Activated T-helper 17 cell treated with anti-CD3 and anti-CD28 coated beads, Interleukin-2, amount 50 U/mL, for 72 hours (primary cell): ENCODE data around the gene TMEM272. TPM values are rescaled to one million over a fixed set of nuclear protein-coding genes. Genes with fewer than 3 reads are reported as not detected.

Experiments used
- ATAC-seq: fragments of 150-1000 bp; cut with Tn5 transposase; replicated peaks from 2 replicates; pipeline ENCODE4 v1.10.0; 2021; ENCODE audit warnings: mild to moderate bottlenecking, moderate library complexity
- H3K27ac Mint-ChIP-seq: one replicate; pipeline ENCODE4 v1.8.0; 2022; ENCODE audit warnings: mixed read lengths
- H3K27me3 Mint-ChIP-seq: one replicate; pipeline ENCODE4 v1.8.0; 2022; ENCODE audit warnings: mixed read lengths
- H3K36me3 Mint-ChIP-seq: one replicate; pipeline ENCODE4 v1.8.0; 2022; ENCODE audit warnings: low read depth, mild to moderate bottlenecking, mixed read lengths
- H3K4me1 Mint-ChIP-seq: one replicate; pipeline ENCODE4 v1.8.0; 2022; ENCODE audit warnings: mixed read lengths
- H3K4me3 Mint-ChIP-seq: one replicate; pipeline ENCODE4 v1.8.0; 2022; ENCODE audit warnings: mild to moderate bottlenecking, mixed read lengths
- H3K9me3 Mint-ChIP-seq: one replicate; pipeline ENCODE4 v1.8.0; 2022; ENCODE audit warnings: mixed read lengths
- total RNA-seq, 2 donors: library from RNA; stranded (reverse); gene quantifications; one replicate each; pipeline ENCODE4 v1.2.3, GENCODE V29; 2022

Gene TMEM272
- total RNA-seq, 2 donors from 2014 or later: 0.16 to 0.17 TPM

GRCh38 chr13:51839711-51840540 is 5.1 kb downstream of the TMEM272 start:
- H3K4me1 Mint-ChIP-seq: peaks cover 22% of the 10 kb centered on the region
- ATAC-seq: no peak
- no peaks in the 10 kb centered on the region for H3K9me3 Mint-ChIP-seq
- no peak overlapping the region for H3K4me3 Mint-ChIP-seq
- no peaks in the 10 kb centered on the region for H3K36me3 Mint-ChIP-seq
- H3K27ac Mint-ChIP-seq: no peak overlapping the region
- no peaks in the 10 kb centered on the region for H3K27me3 Mint-ChIP-seq

- peaks cover 17% of the 10 kb centered on the region for H3K4me1 Mint-ChIP-seq
- peak overlapping the region; percentile 45 for H3K27ac Mint-ChIP-seq
- H3K9me3 Mint-ChIP-seq: no peaks in the 10 kb centered on the region
- H3K27me3 Mint-ChIP-seq: no peaks in the 10 kb centered on the region
- no peak overlapping the region for H3K4me3 Mint-ChIP-seq
- ATAC-seq: peak; percentile 86
- no peaks in the 10 kb centered on the region for H3K36me3 Mint-ChIP-seq
Observed at GRCh38 chr13:51838240-51838846, 6.6 kb downstream of the TMEM272 start.

GRCh38 chr13:51837016-51837415 is 8.0 kb downstream of the TMEM272 start:
- ATAC-seq: no peak
- peak overlapping the region; percentile 25 for H3K27ac Mint-ChIP-seq
- peaks cover 24% of the 10 kb centered on the region for H3K4me1 Mint-ChIP-seq
- no peaks in the 10 kb centered on the region for H3K36me3 Mint-ChIP-seq
- H3K27me3 Mint-ChIP-seq: no peaks in the 10 kb centered on the region
- H3K9me3 Mint-ChIP-seq: no peaks in the 10 kb centered on the region
- H3K4me3 Mint-ChIP-seq: no peak overlapping the region

GRCh38 chr13:51834581-51835171 is 10.3 kb downstream of the TMEM272 start:
- no peaks in the 10 kb centered on the region for H3K27me3 Mint-ChIP-seq
- ATAC-seq: no peak
- no peaks in the 10 kb centered on the region for H3K36me3 Mint-ChIP-seq
- no peak overlapping the region for H3K27ac Mint-ChIP-seq
- H3K4me3 Mint-ChIP-seq: no peak overlapping the region
- no peaks in the 10 kb centered on the region for H3K9me3 Mint-ChIP-seq
- peaks cover 24% of the 10 kb centered on the region for H3K4me1 Mint-ChIP-seq

GRCh38 chr13:51833980-51834379 is 11.0 kb downstream of the TMEM272 start:
- ATAC-seq: no peak
- no peaks in the 10 kb centered on the region for H3K9me3 Mint-ChIP-seq
- H3K36me3 Mint-ChIP-seq: no peaks in the 10 kb centered on the region
- H3K4me3 Mint-ChIP-seq: no peak overlapping the region
- no peaks in the 10 kb centered on the region for H3K27me3 Mint-ChIP-seq
- H3K4me1 Mint-ChIP-seq: peaks cover 24% of the 10 kb centered on the region
- H3K27ac Mint-ChIP-seq: no peak overlapping the region

GRCh38 chr13:51832471-51833152 is 12.4 kb downstream of the TMEM272 start:
- H3K27me3 Mint-ChIP-seq: no peaks in the 10 kb centered on the region
- peaks cover 18% of the 10 kb centered on the region for H3K4me1 Mint-ChIP-seq
- no peak overlapping the region for H3K4me3 Mint-ChIP-seq
- peak; percentile 98 for ATAC-seq
- H3K36me3 Mint-ChIP-seq: no peaks in the 10 kb centered on the region
- no peak overlapping the region for H3K27ac Mint-ChIP-seq
- H3K9me3 Mint-ChIP-seq: no peaks in the 10 kb centered on the region

- H3K36me3 Mint-ChIP-seq: no peaks in the 10 kb centered on the region
Observed at GRCh38 chr13:51831519-51831918, 13.5 kb downstream of the TMEM272 start.

GRCh38 chr13:51829568-51829899 is 15.4 kb downstream of the TMEM272 start:
- no peak for ATAC-seq

More at GRCh38 chr13:51831519-51831918, 13.5 kb downstream of the TMEM272 start:
- H3K27me3 Mint-ChIP-seq: no peaks in the 10 kb centered on the region
- no peak for ATAC-seq
- H3K4me3 Mint-ChIP-seq: no peak overlapping the region
- peaks cover 21% of the 10 kb centered on the region for H3K4me1 Mint-ChIP-seq
- no peaks in the 10 kb centered on the region for H3K9me3 Mint-ChIP-seq
- H3K27ac Mint-ChIP-seq: no peak overlapping the region

GRCh38 chr13:51828730-51829567 is 16.0 kb downstream of the TMEM272 start:
- Mint-ChIP-seq H3K36me3 (no peaks in the 10 kb centered on the region), H3K27me3 (no peaks in the 10 kb centered on the region), H3K27ac (no peak overlapping the region), H3K4me3 (no peak overlapping the region), H3K4me1 (peaks cover 35% of the 10 kb centered on the region), H3K9me3 (no peaks in the 10 kb centered on the region)
- no peak for ATAC-seq

More at GRCh38 chr13:51829568-51829899, 15.4 kb downstream of the TMEM272 start:
- H3K4me3 Mint-ChIP-seq: no peak overlapping the region
- H3K36me3 Mint-ChIP-seq: no peaks in the 10 kb centered on the region
- H3K4me1 Mint-ChIP-seq: peaks cover 30% of the 10 kb centered on the region
- no peak overlapping the region for H3K27ac Mint-ChIP-seq
- no peaks in the 10 kb centered on the region for H3K9me3 Mint-ChIP-seq
- H3K27me3 Mint-ChIP-seq: no peaks in the 10 kb centered on the region

- Mint-ChIP-seq H3K4me3 (peak overlapping the region; percentile 76), H3K27ac (peak overlapping the region; percentile 17), H3K9me3 (no peaks in the 10 kb centered on the region), H3K4me1 (peaks cover 37% of the 10 kb centered on the region), H3K27me3 (no peaks in the 10 kb centered on the region), H3K36me3 (no peaks in the 10 kb centered on the region)
- ATAC-seq: no peak
Observed at GRCh38 chr13:51827254-51827653, 17.7 kb downstream of the TMEM272 start.

GRCh38 chr13:51826606-51827005 is 18.4 kb downstream of the TMEM272 start:
- no peaks in the 10 kb centered on the region for H3K36me3 Mint-ChIP-seq

GRCh38 chr13:51825681-51826254 is 19.2 kb downstream of the TMEM272 start:
- H3K9me3 Mint-ChIP-seq: no peaks in the 10 kb centered on the region
- ATAC-seq: no peak
- H3K27me3 Mint-ChIP-seq: no peaks in the 10 kb centered on the region
- no peaks in the 10 kb centered on the region for H3K36me3 Mint-ChIP-seq
- H3K27ac Mint-ChIP-seq: peak overlapping the region; percentile 78
- H3K4me3 Mint-ChIP-seq: peak overlapping the region; percentile 76
- H3K4me1 Mint-ChIP-seq: peaks cover 49% of the 10 kb centered on the region

More at GRCh38 chr13:51826606-51827005, 18.4 kb downstream of the TMEM272 start:
- ATAC-seq: no peak
- Mint-ChIP-seq H3K27me3 (no peaks in the 10 kb centered on the region), H3K4me1 (peaks cover 41% of the 10 kb centered on the region), H3K4me3 (peak overlapping the region; percentile 76), H3K27ac (peak overlapping the region; percentile 17), H3K9me3 (no peaks in the 10 kb centered on the region)

- Mint-ChIP-seq H3K4me1 (peaks cover 55% of the 10 kb centered on the region), H3K9me3 (no peaks in the 10 kb centered on the region), H3K27ac (peak overlapping the region; percentile 78), H3K4me3 (peak overlapping the region; percentile 76), H3K27me3 (no peaks in the 10 kb centered on the region), H3K36me3 (no peaks in the 10 kb centered on the region)
- peak; percentile 72 for ATAC-seq
Observed at GRCh38 chr13:51825165-51825592, 19.8 kb downstream of the TMEM272 start.
